ENCODE data around the gene KCNT1.

The KCNT1 gene

GRCh38 chr9:135821116-135821515 is 119.1 kb downstream of the KCNT1 start:
- no peak for DNase-seq (ENCODE audit: low read depth)

DNA sequence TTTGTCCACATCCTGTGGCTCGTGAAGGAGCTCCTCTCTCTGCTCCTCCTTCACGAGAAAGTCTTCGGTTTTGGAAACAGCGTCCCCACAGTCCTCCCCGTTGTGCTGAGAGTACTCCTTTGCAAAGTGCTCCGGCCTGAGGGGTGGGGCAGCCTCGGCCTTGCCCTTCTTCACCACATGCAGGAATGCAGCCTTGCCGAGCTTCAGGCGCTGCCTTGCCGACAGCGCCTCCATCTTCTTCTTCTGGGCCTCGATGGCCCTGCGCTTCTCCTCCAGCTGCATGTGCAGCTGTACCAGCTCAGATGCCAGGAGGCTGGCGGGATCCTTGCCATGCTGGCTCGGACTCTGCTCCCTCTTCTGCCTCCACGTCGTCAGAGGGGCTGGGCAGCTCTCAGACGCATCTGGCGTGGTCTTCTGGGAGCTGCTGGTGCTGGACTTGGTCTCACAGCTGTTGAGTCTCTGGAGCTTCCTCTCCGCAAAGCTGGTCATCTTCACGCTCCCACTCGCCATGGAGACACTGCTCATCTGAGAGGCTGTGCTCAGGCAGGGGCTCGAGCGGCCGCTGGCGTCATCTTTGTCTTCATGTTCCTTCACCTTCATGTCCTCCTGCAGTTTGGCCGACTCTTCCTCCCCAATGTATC is 119.9 kb downstream of the KCNT1 start:
- DNase-seq (ENCODE audit: low read depth): no peak

DNA sequence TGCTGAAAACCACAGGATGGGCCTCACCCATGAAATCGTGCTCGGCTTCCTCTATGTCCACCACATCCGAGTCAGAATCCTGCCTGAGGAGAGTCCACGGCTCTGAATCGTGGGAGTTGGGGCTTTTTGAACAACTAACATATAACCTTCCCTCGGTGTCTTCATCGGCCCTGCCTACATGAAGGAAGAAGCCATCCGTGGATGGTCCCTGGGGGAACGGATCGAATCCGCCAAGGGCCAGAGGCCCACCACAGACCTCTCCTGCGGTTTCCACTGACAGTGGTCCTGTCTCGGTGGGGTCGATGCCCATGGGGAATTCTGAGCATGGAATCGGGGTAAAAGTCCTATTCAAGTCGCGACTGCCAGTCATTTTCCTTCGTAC is 120.4 kb downstream of the KCNT1 start:
- no peak for DNase-seq (ENCODE audit: low read depth)

- DNase-seq (ENCODE audit: low read depth): no peak
These were observed 121.1 kb downstream of the KCNT1 start for GRCh38 chr9:135823036-135823435.

- no peak for DNase-seq (ENCODE audit: low read depth)
These were observed 123.6 kb downstream of the KCNT1 start for GRCh38 chr9:135825435-135826187.

DNA sequence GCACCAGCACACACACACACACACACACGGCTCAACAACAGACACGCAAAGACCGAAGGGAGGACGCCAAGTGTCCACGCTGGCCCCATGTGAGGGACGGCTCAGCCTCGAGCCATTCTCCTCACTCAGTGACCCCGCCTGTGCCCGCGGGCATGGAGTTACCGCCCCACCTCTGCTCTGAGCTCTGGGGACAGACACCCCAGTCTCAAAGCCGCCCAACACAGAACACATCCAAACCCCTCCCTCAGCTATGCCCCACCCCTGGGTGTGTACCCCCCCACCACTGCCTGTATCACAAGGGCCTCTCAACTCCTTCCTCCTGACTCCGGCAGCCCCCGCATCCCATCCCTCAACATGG is 124.2 kb downstream of the KCNT1 start:
- no peak for DNase-seq (ENCODE audit: low read depth)

DNA sequence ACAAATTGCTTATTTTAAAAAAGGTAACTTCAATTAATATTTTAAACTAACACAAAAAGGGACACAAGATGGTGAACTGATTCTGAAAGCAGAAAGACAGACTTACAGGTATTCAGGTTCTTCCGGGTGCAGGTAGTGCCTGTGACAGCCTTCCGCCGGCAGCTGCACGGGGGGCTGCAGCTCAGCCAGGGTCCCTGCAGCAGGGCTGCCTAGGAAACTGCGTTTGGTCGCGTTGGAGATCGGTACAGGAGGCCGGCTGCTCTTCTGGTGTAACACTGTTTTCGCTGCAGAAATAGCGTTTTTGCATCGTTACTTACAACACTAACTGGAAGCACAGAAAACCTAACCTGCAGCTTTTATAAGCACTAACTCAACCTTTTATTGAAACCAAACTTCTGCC is 125.3 kb downstream of the KCNT1 start:
- DNase-seq (ENCODE audit: low read depth): no peak

GRCh38 chr9:135827866-135828580 is 126.0 kb downstream of the KCNT1 start:
- DNase-seq (ENCODE audit: low read depth): no peak

DNA sequence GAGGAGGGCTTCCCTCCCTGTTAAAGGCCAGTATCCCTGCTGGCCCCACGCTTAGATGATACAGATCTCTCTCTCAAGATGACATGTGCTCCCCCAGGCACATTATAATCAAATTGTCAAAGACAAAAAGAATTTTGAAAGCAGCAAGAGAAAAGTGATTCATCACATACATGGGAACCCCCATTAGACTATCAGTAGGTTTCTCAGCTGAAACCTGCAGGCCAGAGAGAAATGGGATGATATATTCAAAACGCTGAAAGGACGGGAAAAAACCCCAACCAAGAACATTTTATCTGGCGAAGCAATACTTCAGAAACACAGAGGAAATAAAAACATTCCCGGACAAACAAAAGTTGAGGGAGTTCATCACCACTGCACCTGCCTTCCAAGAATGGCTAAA is 126.7 kb downstream of the KCNT1 start:
- no peak for DNase-seq (ENCODE audit: low read depth)

GRCh38 chr9:135830496-135830895 is 128.5 kb downstream of the KCNT1 start:
- DNase-seq (ENCODE audit: low read depth): no peak

- no peak for DNase-seq (ENCODE audit: low read depth)
These were observed 131.9 kb downstream of the KCNT1 start for GRCh38 chr9:135833864-135834263.

- no peak for DNase-seq (ENCODE audit: low read depth)
These were observed 133.1 kb downstream of the KCNT1 start for GRCh38 chr9:135835131-135835530.

- no peak for DNase-seq (ENCODE audit: low read depth)
These were observed 137.5 kb downstream of the KCNT1 start for GRCh38 chr9:135839516-135839915.

- no peak for DNase-seq (ENCODE audit: low read depth)
These were observed 138.1 kb downstream of the KCNT1 start for GRCh38 chr9:135840107-135840506.

DNA sequence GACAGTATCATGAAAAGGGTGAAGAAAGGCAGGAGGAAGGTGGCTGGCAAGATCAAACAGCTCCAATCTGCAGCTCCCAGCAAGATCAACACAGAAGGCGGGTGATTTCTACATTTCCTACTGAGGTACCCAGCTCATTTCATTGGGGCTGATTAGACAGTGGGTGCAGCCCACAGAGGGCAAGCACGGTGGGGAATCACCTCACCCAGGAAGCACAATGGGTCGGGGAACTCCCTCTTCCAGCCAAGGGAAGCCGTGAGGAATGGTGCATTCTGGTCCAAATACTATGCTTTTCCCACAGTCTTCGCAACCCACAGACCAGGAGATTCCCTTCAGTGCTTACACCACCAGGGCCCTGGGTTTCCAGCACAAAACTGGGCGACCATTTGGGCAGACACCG is 138.6 kb downstream of the KCNT1 start:
- no peak for DNase-seq (ENCODE audit: low read depth)

Data from stromal cell of bone marrow (primary cell).